IMR-90 (cell line): ENCODE results near the gene OR5W2. TPM values are rescaled to one million over a fixed set of nuclear protein-coding genes. Genes with fewer than 3 reads are reported as not detected.
A peak's percentile ranks its signal among the peaks of the same experiment; 100 is the strongest.

Source experiments
- ATAC-seq: fragments of 200-7000 bp; cut with Tn5 transposase; 2 replicates; pipeline ENCODE4 v1.9.1; 2020; ENCODE audit warnings: low read depth, mild to moderate bottlenecking, moderate library complexity
- BruUV-seq: library from RNA; stranded (reverse); fragments of 400-500 nt; replicated peaks from 2 replicates; lab custom pipeline; 2021; lab: Mats Ljungman, UMichigan
- CTCF ChIA-PET: fragments of 300-600 bp; formaldehyde crosslinking; extraction: SDS; loops from one replicate; lab custom pipeline; 2021; ENCODE audit warnings: antibody characterized with exemption; lab: Yijun Ruan, JAX
- POLR2A ChIA-PET: fragments of 300-600 bp; sonication (Branson Sonifier 250); formaldehyde crosslinking; loops from one replicate; lab custom pipeline; 2022; ENCODE audit warnings: antibody characterized with exemption; ENCODE audit not compliant: unreplicated experiment; lab: Charles Lee
- DNase-seq: peaks from one replicate; pipeline ENCODE4 v3.0.0; 2013
- H2AFZ ChIP-seq: replicated peaks from 2 replicates; pipeline ENCODE3; 2013; ENCODE audit warnings: low read length, mild to moderate bottlenecking; ENCODE audit not compliant: poor library complexity
- H2AK5ac ChIP-seq: 2 replicates; pipeline ENCODE4 v1.6.1; 2013; ENCODE audit warnings: low read depth, low read length, inconsistent platforms
- H2AK9ac ChIP-seq: replicated peaks from 2 replicates; pipeline ENCODE3; 2013; ENCODE audit warnings: mild to moderate bottlenecking, low read depth, low read length, moderate library complexity; ENCODE audit not compliant: poor library complexity
- H2BK120ac ChIP-seq: 2 replicates; pipeline ENCODE4 v1.6.1; 2013; ENCODE audit warnings: low read depth, low read length, inconsistent platforms
- H2BK15ac ChIP-seq: 3 replicates; pipeline ENCODE4 v1.6.1; 2013; ENCODE audit warnings: low read depth, low read length, inconsistent platforms
- H2BK20ac ChIP-seq: 2 replicates; pipeline ENCODE4 v1.6.1; 2013; ENCODE audit warnings: low read depth, mild to moderate bottlenecking, inconsistent platforms, low read length, moderate library complexity
- H2BK5ac ChIP-seq: 2 replicates; pipeline ENCODE4 v1.6.1; 2013; ENCODE audit warnings: mild to moderate bottlenecking, low read depth, low read length, inconsistent platforms; ENCODE audit not compliant: poor library complexity, severe bottlenecking
- H3K14ac ChIP-seq: replicated peaks from 2 replicates; pipeline ENCODE4 v1.6.1; 2013; ENCODE audit warnings: low read depth, low read length, inconsistent platforms
- H3K18ac ChIP-seq: 2 replicates; pipeline ENCODE4 v1.6.1; 2013; ENCODE audit warnings: low read depth, low read length, control low read depth
- H3K23ac ChIP-seq: 2 replicates; pipeline ENCODE4 v1.6.1; 2013; ENCODE audit warnings: low read depth, low read length, inconsistent platforms
- H3K27ac ChIP-seq: 2 replicates; pipeline ENCODE4 v1.5.1; 2013; ENCODE audit warnings: mild to moderate bottlenecking, control low read depth, low read length; ENCODE audit not compliant: insufficient read depth
- H3K27me3 ChIP-seq: 2 replicates; pipeline ENCODE4 v1.6.1; 2013; ENCODE audit warnings: low read length; ENCODE audit not compliant: control insufficient read depth, insufficient read depth
- H3K36me3 ChIP-seq: 2 replicates; pipeline ENCODE4 v1.6.1; 2013; ENCODE audit warnings: low read length, mixed read lengths; ENCODE audit not compliant: control insufficient read depth, insufficient read depth
- H3K4ac ChIP-seq: 2 replicates; pipeline ENCODE4 v1.6.1; 2013; ENCODE audit warnings: low read depth, low read length, inconsistent platforms
- H3K4me1 ChIP-seq: 2 replicates; pipeline ENCODE4 v1.6.1; 2013; ENCODE audit warnings: low read length, mixed read lengths; ENCODE audit not compliant: control insufficient read depth, insufficient read depth
- H3K4me2 ChIP-seq: 2 replicates; pipeline ENCODE4 v1.6.1; 2013; ENCODE audit warnings: low read depth, mild to moderate bottlenecking, control low read depth, low read length, moderate library complexity
- H3K4me3 ChIP-seq: 2 replicates; pipeline ENCODE4 v1.5.1; 2013; ENCODE audit warnings: low read depth, mild to moderate bottlenecking, control low read depth, low read length, moderate library complexity; ENCODE audit not compliant: insufficient read depth
- H3K56ac ChIP-seq: 2 replicates; pipeline ENCODE4 v1.6.1; 2013; ENCODE audit warnings: low read length, inconsistent platforms; ENCODE audit not compliant: insufficient read depth; ENCODE audit errors: extremely low read depth
- H3K79me1 ChIP-seq, 2 experiments: 2 replicates each; pipeline ENCODE4 v1.6.1; 2013; ENCODE audit warnings: low read length in 2 of 2, inconsistent platforms in 1 of 2, low read depth in 1 of 2
- H3K9ac ChIP-seq: 2 replicates; pipeline ENCODE4 v1.6.1; 2013; ENCODE audit warnings: low read depth, low read length, control low read depth
- H3K9me1 ChIP-seq: 2 replicates; pipeline ENCODE4 v1.6.1; 2013; ENCODE audit warnings: low read length, inconsistent platforms; ENCODE audit not compliant: insufficient read depth
- H3K9me3 ChIP-seq: 2 replicates; pipeline ENCODE4 v1.6.1; 2013; ENCODE audit warnings: low read length; ENCODE audit not compliant: control insufficient read depth, insufficient read depth
- H4K20me1 ChIP-seq: 2 replicates; pipeline ENCODE4 v1.6.1; 2013; ENCODE audit warnings: low read length, inconsistent platforms; ENCODE audit not compliant: insufficient read depth
- H4K5ac ChIP-seq: 2 replicates; pipeline ENCODE4 v1.6.1; 2013; ENCODE audit warnings: mild to moderate bottlenecking, low read depth, low read length, control low read depth
- H4K8ac ChIP-seq, 2 experiments: 2 replicates each; pipeline ENCODE4 v1.6.1; 2013; ENCODE audit warnings: low read depth in 2 of 2, low read length in 2 of 2, control low read depth in 1 of 2, inconsistent platforms in 1 of 2
- H4K91ac ChIP-seq: 2 replicates; pipeline ENCODE4 v1.6.1; 2013; ENCODE audit warnings: low read depth, low read length, inconsistent platforms; ENCODE audit not compliant: insufficient read depth
- BHLHE40 ChIP-seq: fragments of 150-350 bp; IDR thresholded peaks from 2 replicates; pipeline ENCODE4 v1.6.1; 2016; ENCODE audit warnings: mild to moderate bottlenecking, low read depth, low read length
- CEBPB ChIP-seq: IDR thresholded peaks from 2 replicates; pipeline ENCODE4 v1.6.1; 2012; ENCODE audit warnings: low read depth, low read length, improper control_type of control experiment
- CHD1 ChIP-seq: IDR thresholded peaks from 2 replicates; pipeline ENCODE4 v1.6.1; 2012; ENCODE audit warnings: low read depth, low read length, improper control_type of control experiment
- CTCF ChIP-seq: conservative IDR thresholded peaks from 2 replicates; pipeline ENCODE4 v1.5.1; 2012; ENCODE audit warnings: mild to moderate bottlenecking, low read depth, low read length, improper control_type of control experiment
- ELK1 ChIP-seq: fragments of 150-350 bp; IDR thresholded peaks from 2 replicates; pipeline ENCODE4 v1.6.1; 2016; ENCODE audit warnings: low read depth, mild to moderate bottlenecking, low read length, moderate library complexity, borderline replicate concordance
- FOS ChIP-seq: fragments of 150-350 bp; IDR thresholded peaks from 2 replicates; pipeline ENCODE4 v1.6.1; 2016; ENCODE audit warnings: low read depth, low read length
- MAFK ChIP-seq: IDR thresholded peaks from 2 replicates; pipeline ENCODE4 v1.6.1; 2012; ENCODE audit warnings: low read depth, low read length, improper control_type of control experiment
- MAZ ChIP-seq: IDR thresholded peaks from 2 replicates; pipeline ENCODE4 v1.6.1; 2012; ENCODE audit warnings: low read depth, mild to moderate bottlenecking, low read length, improper control_type of control experiment, moderate library complexity, borderline replicate concordance
- MXI1 ChIP-seq: IDR thresholded peaks from 2 replicates; pipeline ENCODE4 v1.6.1; 2012; ENCODE audit warnings: low read depth, mild to moderate bottlenecking, low read length, moderate library complexity, borderline replicate concordance
- NFE2L2 ChIP-seq: fragments of 150-350 bp; IDR thresholded peaks from 2 replicates; pipeline ENCODE4 v1.6.1; 2016; ENCODE audit warnings: low read depth, mild to moderate bottlenecking, low read length
- POLR2A ChIP-seq: IDR thresholded peaks from 2 replicates; pipeline ENCODE4 v1.6.1; 2012; ENCODE audit warnings: mild to moderate bottlenecking, low read depth, low read length
- RAD21 ChIP-seq: IDR thresholded peaks from 2 replicates; pipeline ENCODE4 v1.6.1; 2012; ENCODE audit warnings: low read length, improper control_type of control experiment
- RCOR1 ChIP-seq: IDR thresholded peaks from 2 replicates; pipeline ENCODE4 v1.6.1; 2012; ENCODE audit warnings: mild to moderate bottlenecking, low read length, improper control_type of control experiment; ENCODE audit not compliant: insufficient replicate concordance
- RFX5 ChIP-seq: IDR thresholded peaks from 2 replicates; pipeline ENCODE4 v1.8.0; 2012; ENCODE audit warnings: low read depth, mild to moderate bottlenecking, low read length, moderate library complexity
- SMC3 ChIP-seq: fragments of 150-350 bp; IDR thresholded peaks from 2 replicates; pipeline ENCODE4 v1.6.1; 2016; ENCODE audit warnings: low read depth, mild to moderate bottlenecking, antibody characterized with exemption, low read length, moderate library complexity
- USF2 ChIP-seq: fragments of 150-350 bp; IDR thresholded peaks from 2 replicates; pipeline ENCODE4 v1.6.1; 2017; ENCODE audit warnings: mild to moderate bottlenecking, antibody characterized with exemption, low read length, low read depth
- WGBS, 2 experiments: methylation state at CpG; one replicate each; pipeline versions ENCODE4 v1.1.5 to v1.1.7; 2013; ENCODE audit warnings: missing lambda C conversion rate in 2 of 2; ENCODE audit not compliant: insufficient read length in 1 of 2; ENCODE audit errors: extremely low coverage in 2 of 2; 5-methylcytosine and 5-hydroxymethylcytosine counted together
- dilution Hi-C: fragments of 300-500 bp; cut with HindIII; formaldehyde crosslinking; loops from one replicate; pipeline ENCODE4 v1.14.3; 2018; ENCODE audit warnings: low sequenced_read_pairs; ENCODE audit not compliant: unreplicated experiment
- in situ Hi-C: fragments of 300-500 bp; cut with MboI; formaldehyde crosslinking; loops from 3 replicates; pipeline ENCODE4 v1.14.3; 2019; ENCODE audit warnings: low sequenced_read_pairs, inconsistent platforms, mixed read lengths
- intact Hi-C: fragments of 100-400 bp; cut with micrococcal nuclease; formaldehyde crosslinking; loops from 2 replicates; pipeline ENCODE4 v1.10.0; 2022
- polyA plus RNA-seq, 3 experiments: library from polyadenylated mRNA; depleted of rRNA; stranded (reverse); fragments of >200 nt; gene quantifications; 2 replicates each; pipeline ENCODE4 v1.2.3, GENCODE V29; 2012; ENCODE audit warnings: low replicate concordance in 1 of 3
- total RNA-seq: library from RNA; depleted of rRNA; stranded (reverse); fragments of >200 nt; gene quantifications from 2 replicates; pipeline ENCODE4 v1.2.3, GENCODE V29; 2012

The OR5W2 gene
- total and polyA plus RNA-seq, 2 of the 4 experiments (the other 2 are of a cell fraction), result not detected

- H2BK15ac ChIP-seq, result no peak overlapping the region
- ChIA-PET POLR2A (no interaction called here), CTCF (no interaction called here)
- BruUV-seq, result no TSS peak
- H2BK120ac ChIP-seq, result no peak overlapping the region
- H3K27ac ChIP-seq, result no peak overlapping the region
- H3K79me1 ChIP-seq, result no peaks in the 10 kb centered on the region
- in situ Hi-C loops (no loop called here), intact Hi-C loops (no loop called here), dilution Hi-C loops (no loop called here)
- H3K56ac ChIP-seq, result no peak overlapping the region
- H4K20me1 ChIP-seq, result no peaks in the 10 kb centered on the region
- no peak overlapping the region for H2BK20ac ChIP-seq
- no peaks in the 10 kb centered on the region for H3K9me1 ChIP-seq
- H4K8ac ChIP-seq, result no peak overlapping the region
- DNase-seq (no peak), ATAC-seq (no peak)
- H4K91ac ChIP-seq, result no peak overlapping the region
- no peaks in the 10 kb centered on the region for H3K27me3 ChIP-seq
- WGBS, 2 experiments, result 36% methylated on average over 2 of the region's 5 CpGs; no CpG with 5 or more reads in 1 of the 2 experiments
- H4K5ac ChIP-seq, result no peak overlapping the region
- no peak overlapping the region for H2AK9ac ChIP-seq
- peak overlapping the region; percentile 51 for H2AFZ ChIP-seq
- no peak overlapping the region for H3K4me3 ChIP-seq
- no peak overlapping the region for H2AK5ac ChIP-seq
- no peak overlapping the region for H3K18ac ChIP-seq
- no peak overlapping the region for H3K14ac ChIP-seq
- no peak overlapping the region for H3K4ac ChIP-seq
- H2BK5ac ChIP-seq, result no peak overlapping the region
- H3K9ac ChIP-seq, result no peak overlapping the region
- peaks cover 10% of the 10 kb centered on the region; the same call in 1 of the 2 replicates for H3K9me3 ChIP-seq
- H3K36me3 ChIP-seq, result no peaks in the 10 kb centered on the region
- H3K4me1 ChIP-seq, result no peaks in the 10 kb centered on the region
- TF ChIP-seq POLR2A, result no peak
- TF ChIP-seq NFE2L2, result no peak
- no peak for TF ChIP-seq RFX5
- no peak for TF ChIP-seq FOS
- no peak for TF ChIP-seq SMC3
- no peak for TF ChIP-seq RAD21
- no peak for TF ChIP-seq CEBPB
- no peak for TF ChIP-seq RCOR1
- TF ChIP-seq CHD1, result no peak
- TF ChIP-seq MAFK, result no peak
- TF ChIP-seq ELK1, result no peak
- TF ChIP-seq MAZ, result no peak
- no peak for TF ChIP-seq MXI1
- no peak for TF ChIP-seq USF2
- TF ChIP-seq CTCF, result no peak
- TF ChIP-seq BHLHE40, result no peak
- no peak overlapping the region for H3K23ac ChIP-seq
- no peak overlapping the region for H3K4me2 ChIP-seq
These were observed 6.2 kb upstream of the OR5W2 start for GRCh38 chr11:55920537-55920936.
